ENCODE measurements around the gene DENND4A.
"Not testable (repeated sequence)": the region's sequence is repeated elsewhere in the genome, so short reads cannot be mapped to it uniquely, and the experiment has no call there.

DENND4A gene

GRCh38 chr15:65629548-65629947, 162.5 kb downstream of the DENND4A start:
- no peak for DNase-seq

GRCh38 chr15:65626856-65627255, 165.2 kb downstream of the DENND4A start:
- no peak for DNase-seq

- no peak for DNase-seq
These were observed 169.0 kb downstream of the DENND4A start for GRCh38 chr15:65623103-65623502.

DNA sequence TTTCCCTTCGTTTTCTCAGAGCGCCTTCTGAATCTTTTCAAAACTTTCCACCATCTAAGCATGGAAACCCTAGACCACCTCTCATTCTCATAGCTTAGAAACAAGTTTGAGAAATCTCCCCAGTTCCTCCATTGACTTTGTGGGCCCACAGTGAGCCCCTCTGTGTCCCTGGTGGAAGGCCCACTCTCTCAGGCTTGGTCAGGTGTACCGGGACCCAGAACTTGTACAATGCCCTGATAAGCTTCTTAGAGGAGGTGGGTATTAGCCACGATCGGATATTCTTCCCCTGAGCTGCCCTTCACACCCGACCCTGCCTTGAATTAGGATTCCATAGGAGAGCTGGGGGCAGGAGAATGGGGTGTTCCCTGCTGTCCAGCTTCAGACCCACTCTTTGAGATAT, 170.5 kb downstream of the DENND4A start, which contains the start of gene SLC24A1:
Gene SLC24A1 (plus strand): TSS at position 301 of the 400 bp plus-strand sequence. CDS start 2,143 bp downstream, outside the sequence.
- DNase-seq: no peak

GRCh38 chr15:65620833-65621232, 171.3 kb downstream of the DENND4A start:
- DNase-seq: no peak

DNA sequence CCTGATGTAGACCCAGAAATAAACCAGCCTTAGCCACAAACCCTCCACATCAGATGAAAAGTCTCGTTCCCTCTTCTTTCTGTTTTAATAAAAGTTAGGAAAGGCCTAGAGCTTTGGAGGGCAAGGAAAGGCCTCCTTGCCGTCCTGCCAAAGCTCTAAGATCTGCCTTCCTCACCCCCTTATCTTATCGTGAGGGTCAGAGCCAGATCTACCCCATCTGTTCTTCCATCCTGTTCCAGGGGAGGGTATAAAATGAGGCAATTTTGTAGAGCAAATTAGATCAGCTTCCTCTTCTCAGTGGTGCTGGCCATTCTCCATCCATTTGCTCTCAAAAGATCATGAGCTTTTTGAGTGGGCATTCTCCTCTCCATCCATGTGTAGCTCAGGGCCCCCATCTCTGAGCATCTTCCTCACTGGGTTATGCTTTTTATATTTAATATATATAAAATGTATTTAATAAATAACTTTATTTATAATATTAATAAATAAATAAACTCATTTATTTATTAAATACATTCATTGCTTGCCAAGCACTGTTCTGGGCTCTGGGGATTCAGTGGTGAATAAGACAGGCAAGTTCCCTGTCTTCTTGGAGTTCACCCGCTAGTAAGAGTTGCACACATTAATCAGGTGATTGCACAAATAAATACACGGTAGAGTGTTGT, 172.3 kb downstream of the DENND4A start:
- no peak for DNase-seq

- DNase-seq: no peak
These were observed 173.5 kb downstream of the DENND4A start for GRCh38 chr15:65618560-65619109.

DNA sequence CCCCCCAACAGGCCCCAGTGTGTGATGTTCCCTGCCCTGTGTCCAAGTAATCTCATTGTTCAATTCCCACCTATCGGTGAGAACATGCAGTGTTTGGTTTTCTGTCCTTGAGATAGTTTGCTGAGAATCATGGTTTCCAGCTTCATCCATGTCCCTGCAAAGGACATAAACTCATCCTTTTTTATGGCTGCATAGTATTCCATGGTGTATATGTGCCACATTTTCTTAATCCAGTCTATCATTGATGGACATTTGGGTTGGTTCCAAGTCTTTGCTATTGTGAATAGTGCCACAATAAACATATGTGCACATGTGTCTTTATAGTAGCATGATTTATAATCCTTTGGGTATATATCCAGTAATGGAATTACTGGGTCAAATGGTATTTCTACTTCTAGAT, 176.2 kb downstream of the DENND4A start:
- DNase-seq: not testable (repeated sequence)

- no peak for DNase-seq
These were observed 178.9 kb downstream of the DENND4A start for GRCh38 chr15:65612949-65613744.

- DNase-seq: no peak
These were observed 179.5 kb downstream of the DENND4A start for GRCh38 chr15:65612616-65612946.

DNA sequence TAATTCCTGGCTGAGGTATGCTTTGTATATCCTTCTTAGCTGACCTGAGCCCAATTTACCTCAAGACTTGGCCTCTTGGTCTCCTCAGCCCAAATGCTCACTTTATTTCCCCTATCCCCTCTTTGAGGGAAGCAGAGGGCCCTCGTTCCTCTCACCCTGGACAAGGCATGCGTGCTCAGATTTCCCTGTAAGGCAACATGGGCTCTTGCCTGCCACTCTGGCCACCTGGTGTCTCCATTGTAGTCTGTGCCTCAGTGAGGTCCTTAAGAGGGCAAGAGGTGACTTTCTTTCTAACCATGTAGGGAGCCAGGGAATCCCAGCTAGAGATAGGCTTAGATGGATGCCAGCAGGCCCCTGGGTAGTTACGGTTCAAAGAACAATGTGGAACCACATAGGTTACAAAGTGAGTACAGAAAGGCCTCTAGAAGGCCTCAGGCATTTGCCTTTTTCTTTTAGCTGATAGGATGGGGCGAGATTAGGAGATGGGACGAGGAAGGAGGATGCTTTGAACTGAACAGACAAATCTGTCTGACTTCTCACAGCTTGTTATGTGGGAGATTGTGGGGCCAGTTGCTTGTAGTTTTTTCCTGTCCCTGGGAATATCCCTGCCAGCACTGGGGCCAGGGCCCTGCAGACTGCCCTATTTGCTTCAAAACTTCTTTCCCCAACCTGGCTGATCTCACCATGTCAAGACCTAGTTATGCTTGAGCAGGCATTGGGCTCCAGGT, 180.0 kb downstream of the DENND4A start:
- no peak for DNase-seq

DNA sequence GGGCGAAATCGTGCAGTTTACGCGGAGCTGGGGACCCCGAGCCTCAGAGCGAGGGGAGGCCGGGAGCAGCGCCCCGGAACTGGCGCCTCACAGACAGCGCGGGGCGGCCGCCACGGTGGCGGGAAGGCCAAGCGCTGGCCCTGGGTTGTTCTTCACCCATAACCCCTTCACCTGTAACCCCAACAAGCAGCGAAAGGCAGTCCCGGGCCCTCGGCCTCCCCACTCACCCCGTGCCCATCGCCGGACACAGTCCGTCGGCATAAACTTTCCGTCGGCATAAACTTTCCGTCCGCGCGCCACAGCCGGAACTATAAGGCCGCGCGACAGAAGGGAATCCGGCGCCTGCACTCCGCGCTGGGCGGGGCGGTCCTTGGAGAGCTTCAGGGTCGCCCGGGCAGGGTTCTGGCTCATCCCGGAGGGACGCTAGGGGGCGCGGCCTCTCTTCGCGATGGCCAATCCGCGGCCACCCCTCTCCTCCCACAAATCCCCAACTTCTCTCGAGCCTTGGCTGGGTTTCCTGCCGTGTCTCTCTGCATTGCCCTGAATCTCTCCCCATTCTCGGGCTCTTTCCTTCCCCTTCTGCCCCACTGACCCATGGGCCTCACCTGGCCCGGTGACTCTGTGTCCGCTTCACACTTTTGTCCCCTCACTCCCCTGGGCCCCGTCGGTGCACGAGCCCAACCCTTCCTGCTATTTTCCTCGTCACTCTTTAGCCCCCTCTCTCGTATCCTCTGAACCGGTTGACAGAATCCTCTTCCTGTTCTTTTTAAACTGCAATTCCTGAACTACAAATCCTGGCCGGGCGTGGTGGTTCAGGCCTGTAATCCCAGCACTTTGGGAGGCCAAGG, 181.0 kb downstream of the DENND4A start, which contains the start of gene INTS14:
Gene INTS14 (minus strand): TSS at position 261 of the 848 bp plus-strand sequence. CDS start 3,751 bp downstream, outside the sequence.
- DNase-seq: peak; percentile 92

Data from CD4-positive, alpha-beta T cell treated with Interleukin-10 for 1 hour (primary cell).